Measurements from ENCODE around the gene PIGK.

DNA sequence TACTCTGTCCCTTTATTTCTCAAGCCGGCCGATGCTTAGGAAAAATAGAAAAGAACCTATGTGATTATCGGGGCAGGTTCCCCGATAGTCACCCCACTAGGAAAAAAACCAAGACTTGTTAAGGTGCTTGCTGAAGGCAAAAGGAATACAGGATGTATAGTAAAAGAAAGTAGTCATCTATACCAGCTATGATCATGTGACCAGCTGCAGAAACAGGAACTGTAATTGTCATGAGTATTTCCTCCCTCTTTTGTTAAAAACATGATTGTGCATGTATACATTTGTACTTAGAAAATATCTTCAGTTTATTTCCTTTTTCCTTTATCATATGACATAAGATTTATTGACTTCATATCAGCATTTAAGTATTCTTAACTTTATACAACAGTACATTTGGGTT is 30.5 kb downstream of the PIGK start:
- TF ChIP-seq, protein P1, sequence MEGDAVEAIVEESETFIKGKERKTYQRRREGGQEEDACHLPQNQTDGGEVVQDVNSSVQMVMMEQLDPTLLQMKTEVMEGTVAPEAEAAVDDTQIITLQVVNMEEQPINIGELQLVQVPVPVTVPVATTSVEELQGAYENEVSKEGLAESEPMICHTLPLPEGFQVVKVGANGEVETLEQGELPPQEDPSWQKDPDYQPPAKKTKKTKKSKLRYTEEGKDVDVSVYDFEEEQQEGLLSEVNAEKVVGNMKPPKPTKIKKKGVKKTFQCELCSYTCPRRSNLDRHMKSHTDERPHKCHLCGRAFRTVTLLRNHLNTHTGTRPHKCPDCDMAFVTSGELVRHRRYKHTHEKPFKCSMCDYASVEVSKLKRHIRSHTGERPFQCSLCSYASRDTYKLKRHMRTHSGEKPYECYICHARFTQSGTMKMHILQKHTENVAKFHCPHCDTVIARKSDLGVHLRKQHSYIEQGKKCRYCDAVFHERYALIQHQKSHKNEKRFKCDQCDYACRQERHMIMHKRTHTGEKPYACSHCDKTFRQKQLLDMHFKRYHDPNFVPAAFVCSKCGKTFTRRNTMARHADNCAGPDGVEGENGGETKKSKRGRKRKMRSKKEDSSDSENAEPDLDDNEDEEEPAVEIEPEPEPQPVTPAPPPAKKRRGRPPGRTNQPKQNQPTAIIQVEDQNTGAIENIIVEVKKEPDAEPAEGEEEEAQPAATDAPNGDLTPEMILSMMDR (conservative IDR thresholded peaks at IDR 0.05; ENCODE audit: low read length) = no peak
- TF ChIP-seq EZH2phosphoT487 (IDR thresholded peaks at IDR 0.05; ENCODE audit: borderline replicate concordance, low read depth, low read length) = no peak
